GM04504 (cell line): ENCODE data around the gene RAP1GAP.
"Not testable (repeated sequence)": the region's sequence is repeated elsewhere in the genome, so short reads cannot be mapped to it uniquely, and the experiment has no call there.

ENCODE experiments used
- DNase-seq: peaks from one replicate; pipeline ENCODE4 v3.0.0-alpha.2; 2012; ENCODE audit warnings: low read depth

Gene RAP1GAP

GRCh38 chr1:21568809-21569385 lies 100.3 kb downstream of the RAP1GAP start:
- DNase-seq, result no peak

DNA sequence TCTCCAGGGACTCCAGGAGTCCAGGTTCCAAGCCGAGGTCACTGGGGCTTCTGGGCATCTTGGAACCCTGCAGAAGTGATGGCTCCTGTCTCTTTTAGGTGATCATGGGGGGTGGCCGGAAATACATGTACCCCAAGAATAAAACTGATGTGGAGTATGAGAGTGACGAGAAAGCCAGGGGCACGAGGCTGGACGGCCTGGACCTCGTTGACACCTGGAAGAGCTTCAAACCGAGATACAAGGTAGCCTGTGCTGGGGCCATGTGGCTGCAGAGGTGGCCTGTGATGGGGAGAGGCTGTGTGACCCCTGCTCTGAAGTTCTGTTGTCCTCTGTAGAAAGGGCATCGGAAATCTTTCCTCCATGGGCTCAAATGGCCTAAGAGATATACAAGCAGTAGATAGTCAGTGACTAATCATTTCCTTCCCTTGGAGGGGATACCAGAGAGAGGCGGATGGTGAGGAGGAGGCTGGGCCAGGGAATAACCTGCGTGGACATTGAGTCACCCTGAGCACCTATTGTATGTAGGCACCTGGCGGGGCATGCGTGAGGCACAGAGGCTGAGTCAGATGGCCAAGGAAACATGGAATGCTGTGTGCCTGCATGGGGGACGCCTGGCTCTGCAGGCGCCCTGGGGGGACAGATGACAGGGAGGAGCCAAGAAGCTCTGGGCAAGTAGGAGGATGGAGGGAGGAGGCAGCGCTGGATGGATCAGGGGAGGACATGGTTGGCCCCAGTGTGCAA lies 101.0 kb downstream of the RAP1GAP start:
- DNase-seq, result no peak

- no peak for DNase-seq
These were observed 101.7 kb downstream of the RAP1GAP start for GRCh38 chr1:21567241-21568005.

DNA sequence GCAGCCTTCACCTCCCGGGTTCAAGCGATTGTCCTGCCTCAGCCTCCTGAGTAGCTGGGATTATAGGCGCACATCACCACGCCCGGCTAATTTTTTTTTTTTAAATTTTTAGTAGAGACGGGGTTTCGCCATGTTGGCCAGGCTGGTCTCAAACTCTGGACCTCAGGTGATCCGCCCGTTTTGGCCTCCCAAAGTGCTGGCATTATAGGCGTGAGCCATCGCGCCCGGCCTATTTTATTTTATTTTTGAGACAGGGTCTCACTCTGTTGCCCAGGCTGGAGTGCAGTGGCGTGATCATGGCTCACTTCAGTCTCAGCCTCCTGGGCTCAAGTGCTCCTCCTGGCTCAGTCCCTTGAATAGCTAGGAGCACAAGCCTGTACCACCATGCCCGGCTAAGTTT lies 102.8 kb downstream of the RAP1GAP start:
- not testable (repeated sequence) for DNase-seq

- DNase-seq, result no peak
These were observed 103.9 kb downstream of the RAP1GAP start for GRCh38 chr1:21565285-21565684.

GRCh38 chr1:21564521-21565095 lies 104.5 kb downstream of the RAP1GAP start:
- no peak for DNase-seq

DNA sequence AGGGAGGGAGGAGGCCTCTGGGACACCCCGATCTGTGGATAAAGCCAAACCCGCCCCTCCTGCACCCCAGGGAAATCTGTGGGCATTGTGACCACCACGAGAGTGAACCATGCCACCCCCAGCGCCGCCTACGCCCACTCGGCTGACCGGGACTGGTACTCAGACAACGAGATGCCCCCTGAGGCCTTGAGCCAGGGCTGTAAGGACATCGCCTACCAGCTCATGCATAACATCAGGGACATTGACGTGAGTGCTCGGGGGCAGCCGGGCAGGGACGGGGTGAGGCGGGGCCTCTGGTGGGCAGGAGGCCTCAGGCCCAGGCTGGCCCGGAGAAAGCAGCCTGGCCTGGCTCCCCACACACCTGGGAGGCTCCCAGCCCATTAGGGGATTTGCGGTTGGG lies 105.2 kb downstream of the RAP1GAP start:
- DNase-seq, result no peak

DNA sequence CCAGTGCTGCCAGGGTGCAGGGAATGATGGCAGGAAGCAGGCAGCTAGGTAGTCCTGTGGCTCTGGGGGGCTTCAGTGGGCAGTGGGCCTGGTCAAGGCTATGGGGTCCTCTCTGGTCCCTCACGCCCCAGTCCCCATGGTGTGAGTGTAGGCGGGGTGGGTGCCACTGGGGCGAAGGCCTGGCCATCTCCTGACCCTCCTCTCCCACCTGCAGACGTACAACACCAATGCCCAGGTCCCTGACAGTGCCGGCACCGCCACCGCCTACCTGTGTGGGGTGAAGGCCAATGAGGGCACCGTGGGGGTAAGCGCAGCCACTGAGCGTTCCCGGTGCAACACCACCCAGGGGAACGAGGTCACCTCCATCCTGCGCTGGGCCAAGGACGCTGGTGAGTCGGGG lies 106.3 kb downstream of the RAP1GAP start:
- DNase-seq, result no peak

- no peak for DNase-seq
These were observed 108.1 kb downstream of the RAP1GAP start for GRCh38 chr1:21560916-21561638.

DNA sequence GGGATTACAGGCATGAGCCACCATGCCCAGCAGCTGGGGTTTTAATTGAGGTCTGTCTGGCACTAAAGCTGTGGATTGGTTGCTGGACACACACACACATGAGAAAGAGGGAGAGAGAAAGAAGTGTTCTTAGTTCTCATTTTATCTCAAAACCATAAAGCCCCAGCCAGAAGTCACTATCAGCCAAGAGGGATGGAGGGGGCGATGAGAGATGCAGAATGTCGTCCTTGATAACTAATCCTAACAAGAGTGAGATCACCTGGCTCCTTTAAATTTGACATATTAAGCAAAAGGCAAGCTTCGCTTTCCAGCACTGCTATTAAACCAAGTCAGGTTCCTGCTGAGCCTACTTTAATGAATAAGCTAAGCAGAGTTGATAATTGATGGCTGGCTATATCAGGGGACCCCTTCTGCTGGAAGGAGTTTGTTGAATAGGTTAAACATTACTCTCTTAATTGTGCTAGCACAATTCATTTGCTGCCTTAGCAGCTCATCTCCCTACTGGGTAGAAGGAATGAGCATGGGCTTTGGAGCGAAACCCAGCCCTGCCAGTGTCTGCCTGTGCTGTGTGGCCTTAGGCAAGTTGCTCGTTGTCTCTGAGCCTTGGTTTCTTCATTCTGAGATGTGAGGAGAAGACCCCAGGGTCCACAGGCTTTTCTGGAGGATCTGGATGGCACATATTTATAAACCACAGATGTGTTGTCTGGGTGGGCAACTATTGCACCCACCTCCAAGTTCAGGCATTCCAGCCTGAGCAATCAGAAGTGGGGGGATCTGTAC lies 109.2 kb downstream of the RAP1GAP start:
- DNase-seq, result no peak

DNA sequence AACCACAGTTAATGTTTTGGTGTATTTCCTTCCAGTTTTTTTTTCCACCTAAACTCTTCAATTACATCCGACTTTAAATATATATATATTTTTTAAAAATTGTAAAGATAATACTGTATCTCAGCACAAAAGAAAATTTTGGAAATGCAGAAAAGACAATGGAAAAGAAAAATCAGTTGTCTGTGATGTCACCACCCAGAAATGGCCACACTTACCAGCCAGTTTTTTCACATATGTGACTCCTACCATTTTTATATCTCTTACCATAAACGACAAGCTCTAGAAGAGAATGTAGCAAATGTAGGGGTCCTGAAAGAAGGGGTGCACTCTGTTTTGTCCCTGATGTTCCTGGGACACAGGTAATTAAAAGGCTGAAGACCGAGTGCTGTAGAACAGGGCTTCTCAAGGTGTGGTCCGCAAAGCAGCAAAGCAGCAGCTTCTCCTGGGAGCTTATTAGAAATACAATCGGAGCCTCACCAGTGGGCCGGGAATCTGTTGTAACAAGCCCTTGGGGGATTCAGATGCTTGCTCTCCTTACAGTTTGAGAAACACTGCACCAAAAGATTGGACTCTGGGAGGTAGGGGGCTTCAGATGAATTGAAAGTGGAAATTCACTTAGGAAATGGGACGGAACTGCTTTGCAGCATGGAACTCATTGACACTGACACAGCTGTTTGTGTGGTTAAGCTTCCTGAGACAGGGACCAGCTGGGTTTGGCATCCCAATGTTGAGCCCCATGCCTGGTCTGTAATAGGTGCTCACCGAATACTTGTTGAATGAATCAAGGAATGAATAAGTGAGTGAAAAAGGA lies 115.8 kb downstream of the RAP1GAP start:
- no peak for DNase-seq

DNA sequence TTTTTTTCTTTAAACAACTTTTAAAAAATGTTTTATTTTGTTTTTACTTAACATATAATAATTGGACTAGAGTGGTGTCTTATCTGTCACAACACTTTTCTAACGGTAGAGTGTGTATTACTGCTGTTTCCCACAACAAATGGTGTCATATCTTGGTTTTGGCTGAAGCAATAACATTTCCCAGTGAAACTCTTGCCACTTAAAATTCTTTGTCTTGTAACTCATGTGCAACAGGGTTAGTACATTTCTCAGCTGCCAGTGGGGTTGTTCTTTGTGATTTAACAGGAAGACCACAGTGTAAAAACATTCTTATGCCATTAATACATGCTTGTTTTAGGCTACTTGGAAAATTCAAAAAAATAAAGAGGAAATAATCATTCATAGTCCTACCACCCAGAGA lies 116.4 kb downstream of the RAP1GAP start:
- DNase-seq, result peak; percentile 71

GRCh38 chr1:21550866-21551475 lies 118.2 kb downstream of the RAP1GAP start:
- DNase-seq, result no peak

DNA sequence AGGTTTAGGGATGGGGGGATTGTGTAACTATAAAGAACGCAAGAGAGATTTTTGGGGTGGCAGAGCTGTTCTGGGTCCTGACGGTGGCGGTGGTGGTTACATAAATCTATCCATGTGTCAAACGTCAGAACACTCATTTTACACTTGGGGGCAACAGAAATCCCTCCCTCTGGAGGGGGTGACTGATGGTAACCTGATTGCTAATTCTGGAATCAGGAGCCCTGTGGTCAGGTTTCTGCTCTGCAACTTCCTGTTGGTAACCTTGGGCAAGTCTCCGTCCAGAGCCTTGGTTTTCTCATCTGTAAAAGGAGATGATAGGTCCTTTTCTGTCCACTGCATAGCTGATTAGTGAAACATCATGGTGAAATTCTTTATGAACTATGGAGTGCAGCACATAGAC lies 119.1 kb downstream of the RAP1GAP start:
- DNase-seq, result no peak

GRCh38 chr1:21547876-21548275 lies 121.3 kb downstream of the RAP1GAP start:
- DNase-seq, result no peak
